ENCODE results near the gene GPR3. TPM values are rescaled to one million over a fixed set of nuclear protein-coding genes. Genes with fewer than 3 reads are reported as not detected.
A peak's percentile ranks its signal among the peaks of the same experiment; 100 is the strongest.
"Not testable (repeated sequence)": the region's sequence is repeated elsewhere in the genome, so short reads cannot be mapped to it uniquely, and the experiment has no call there.

Gene GPR3
- total and polyA plus RNA-seq, 9 donors, result 0.18 to 1.1 (median 0.84) TPM

DNA sequence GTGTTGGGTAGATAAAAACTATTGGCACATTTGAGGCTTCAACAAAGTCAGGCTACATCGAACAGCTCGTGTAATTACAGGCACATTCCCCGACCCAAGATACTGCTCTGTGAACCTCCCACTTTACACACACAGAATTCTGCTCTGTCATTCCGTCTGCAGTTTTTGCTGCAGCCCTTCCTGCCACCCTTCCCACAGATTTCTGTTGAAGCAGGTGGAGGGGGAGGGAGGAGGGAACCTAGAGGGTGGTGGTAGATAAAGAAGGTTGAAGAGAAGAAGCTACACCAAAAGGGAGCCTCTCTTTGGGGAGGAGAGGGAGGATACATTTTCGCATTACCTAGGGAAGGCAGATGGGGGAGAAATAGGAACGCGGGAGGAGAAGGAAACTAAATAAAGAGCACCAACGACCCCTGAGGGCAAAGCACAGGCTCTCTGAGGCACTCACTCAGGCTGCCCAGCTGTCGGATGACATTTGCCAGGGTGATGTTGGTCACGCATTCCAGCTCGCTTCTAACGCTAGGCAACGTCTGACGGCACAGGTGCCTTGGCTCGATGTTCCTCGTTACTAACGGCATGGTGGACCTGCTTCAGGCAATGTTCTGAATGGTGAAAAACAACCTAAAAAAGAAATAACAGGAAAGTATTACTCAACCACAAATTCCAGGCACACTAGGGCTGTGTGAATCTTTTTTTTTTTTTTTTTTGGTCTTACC lies 36.0 kb downstream of the GPR3 start:
- Histone ChIP-seq H3K36me3 (ENCODE audit: control insufficient read depth, insufficient read depth, low read length) (peaks cover 21% of the 10 kb centered on the region), H3K4me3 (ENCODE audit: low read length) (no peak overlapping the region), H3K27me3 (ENCODE audit: control insufficient read depth, insufficient read depth, low read length) (no peaks in the 10 kb centered on the region), H3K4me1 (ENCODE audit: control insufficient read depth, insufficient read depth, low read length) (peaks cover 62% of the 10 kb centered on the region), H3K9me3 (replicated peaks; ENCODE audit: control insufficient read depth, low read depth, low read length) (no peaks in the 10 kb centered on the region), H3K27ac (ENCODE audit: low read length) (peak overlapping the region; percentile 93)
- WGBS (ENCODE audit: insufficient coverage), result 6% methylated on average over 3 of the region's 17 CpGs
- peak; percentile 76 for DNase-seq

DNA sequence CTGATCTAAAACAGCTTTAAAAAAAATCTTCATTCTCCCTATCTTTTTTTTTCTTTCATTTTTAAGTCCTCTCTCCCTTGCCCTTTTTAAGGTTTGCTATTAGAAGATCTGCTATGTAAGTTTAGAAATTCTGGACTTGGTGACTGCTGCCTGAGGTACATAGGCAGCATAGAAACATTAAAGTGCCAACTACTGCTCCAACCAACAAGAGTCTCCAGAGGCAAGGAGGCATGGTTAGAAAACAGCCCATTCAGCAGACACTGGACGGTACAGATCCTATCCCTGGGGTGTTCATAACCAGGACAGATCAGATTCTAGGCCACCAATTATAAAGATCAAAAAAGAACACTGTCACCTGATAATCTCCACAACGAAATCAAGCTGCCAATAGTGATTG lies 36.6 kb downstream of the GPR3 start:
- no peaks in the 10 kb centered on the region for H3K27me3 ChIP-seq (ENCODE audit: control insufficient read depth, insufficient read depth, low read length)
- H3K9me3 ChIP-seq (replicated peaks; ENCODE audit: control insufficient read depth, low read depth, low read length), result no peaks in the 10 kb centered on the region
- peaks cover 21% of the 10 kb centered on the region for H3K36me3 ChIP-seq (ENCODE audit: control insufficient read depth, insufficient read depth, low read length)
- H3K27ac ChIP-seq (ENCODE audit: low read length), result peak overlapping the region; percentile 93
- peaks cover 60% of the 10 kb centered on the region for H3K4me1 ChIP-seq (ENCODE audit: control insufficient read depth, insufficient read depth, low read length)
- no peak overlapping the region for H3K4me3 ChIP-seq (ENCODE audit: low read length)
- no CpG with 5 or more reads among the region's 2 CpGs for WGBS (ENCODE audit: insufficient coverage)
- no peak for DNase-seq

DNA sequence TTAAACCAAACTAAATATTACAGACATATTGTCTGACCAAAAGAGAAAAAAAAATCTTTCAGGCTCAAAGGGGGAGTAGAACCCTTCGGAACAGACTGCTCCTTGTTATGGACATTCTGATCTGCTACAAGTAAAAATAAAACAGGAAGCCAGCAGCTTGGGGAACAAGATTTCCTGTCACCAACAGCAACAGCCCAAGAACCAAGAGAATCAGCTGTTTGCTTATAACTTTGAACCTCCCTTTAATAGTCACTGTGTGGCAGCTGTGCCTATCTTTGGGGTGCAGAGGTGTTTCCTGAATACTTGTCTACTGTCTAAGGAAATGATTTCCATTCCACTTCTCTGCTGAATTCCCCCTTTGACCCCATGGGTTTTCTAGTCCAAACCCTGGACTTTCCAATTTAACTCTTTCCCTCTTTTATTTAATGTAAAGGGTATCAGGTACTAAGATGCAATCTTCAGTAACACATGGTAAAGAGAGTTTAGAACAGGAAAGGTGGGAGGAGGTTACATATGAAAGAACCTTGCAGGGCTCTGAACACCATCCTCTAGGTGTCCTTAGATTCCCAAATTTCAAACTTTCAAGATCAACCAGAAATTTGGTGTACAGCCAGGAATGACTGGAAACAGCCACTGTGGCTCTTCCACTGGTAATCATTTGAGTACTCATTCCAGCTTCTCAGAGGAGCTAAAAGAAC lies 38.6 kb downstream of the GPR3 start:
- Histone ChIP-seq H3K4me3 (ENCODE audit: low read length) (no peak overlapping the region), H3K27ac (ENCODE audit: low read length) (peak overlapping the region; percentile 77), H3K36me3 (ENCODE audit: control insufficient read depth, insufficient read depth, low read length) (peaks cover 10% of the 10 kb centered on the region), H3K27me3 (ENCODE audit: control insufficient read depth, insufficient read depth, low read length) (no peaks in the 10 kb centered on the region), H3K4me1 (ENCODE audit: control insufficient read depth, insufficient read depth, low read length) (peaks cover 71% of the 10 kb centered on the region), H3K9me3 (replicated peaks; ENCODE audit: control insufficient read depth, low read depth, low read length) (no peaks in the 10 kb centered on the region)
- DNase-seq, result peak; percentile 82
- WGBS (ENCODE audit: insufficient coverage), result no CpG with 5 or more reads among the region's 1 CpG

DNA sequence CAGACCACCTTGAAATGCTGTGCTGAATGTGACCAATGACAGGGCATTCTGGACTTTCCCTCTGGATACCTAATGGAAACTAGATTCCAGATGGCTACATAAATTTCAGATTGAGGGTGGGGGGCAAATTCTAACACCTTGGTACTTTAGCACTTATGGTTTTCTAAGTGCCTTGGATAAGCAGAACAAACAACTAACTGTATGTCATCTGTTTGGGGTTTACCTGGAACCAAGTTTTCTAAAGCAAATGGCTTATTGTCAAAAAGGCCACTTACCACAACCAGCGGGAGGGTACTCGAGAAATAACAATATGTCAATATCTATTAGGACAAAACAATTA lies 39.1 kb downstream of the GPR3 start:
- H3K4me1 ChIP-seq (ENCODE audit: control insufficient read depth, insufficient read depth, low read length), result peaks cover 71% of the 10 kb centered on the region
- H3K27ac ChIP-seq (ENCODE audit: low read length), result peak overlapping the region; percentile 77
- H3K9me3 ChIP-seq (replicated peaks; ENCODE audit: control insufficient read depth, low read depth, low read length), result no peaks in the 10 kb centered on the region
- no peaks in the 10 kb centered on the region for H3K27me3 ChIP-seq (ENCODE audit: control insufficient read depth, insufficient read depth, low read length)
- WGBS (ENCODE audit: insufficient coverage), result no CpG with 5 or more reads among the region's 2 CpGs
- DNase-seq, result no peak
- H3K36me3 ChIP-seq (ENCODE audit: control insufficient read depth, insufficient read depth, low read length), result peaks cover 10% of the 10 kb centered on the region
- no peak overlapping the region for H3K4me3 ChIP-seq (ENCODE audit: low read length)

DNA sequence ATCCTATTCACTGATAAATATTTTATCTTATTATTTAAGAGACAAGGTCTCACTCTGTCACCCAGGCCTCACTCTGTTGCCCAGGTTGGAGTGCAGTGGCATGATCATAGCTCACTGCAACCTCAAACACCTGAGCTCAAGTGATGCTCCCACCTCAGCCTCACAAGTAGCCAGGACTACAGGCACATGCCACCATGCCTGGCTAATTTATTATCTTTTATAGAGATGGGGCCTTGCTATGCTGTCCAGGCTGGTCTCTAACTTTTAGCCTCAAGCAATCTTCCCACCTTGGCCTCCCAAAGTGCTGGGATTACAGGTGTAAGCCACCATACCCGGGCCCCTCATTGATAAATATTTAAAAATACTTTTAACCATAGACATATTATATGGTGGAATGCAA lies 40.3 kb downstream of the GPR3 start:
- peaks cover 63% of the 10 kb centered on the region for H3K4me1 ChIP-seq (ENCODE audit: control insufficient read depth, insufficient read depth, low read length)
- H3K36me3 ChIP-seq (ENCODE audit: control insufficient read depth, insufficient read depth, low read length); H3K27me3 ChIP-seq (ENCODE audit: control insufficient read depth, insufficient read depth, low read length); DNase-seq; H3K9me3 ChIP-seq (replicated peaks; ENCODE audit: control insufficient read depth, low read depth, low read length); H3K27ac ChIP-seq (ENCODE audit: low read length); H3K4me3 ChIP-seq (ENCODE audit: low read length): not testable (repeated sequence)
- no CpG with 5 or more reads among the region's 1 CpG for WGBS (ENCODE audit: insufficient coverage)

DNA sequence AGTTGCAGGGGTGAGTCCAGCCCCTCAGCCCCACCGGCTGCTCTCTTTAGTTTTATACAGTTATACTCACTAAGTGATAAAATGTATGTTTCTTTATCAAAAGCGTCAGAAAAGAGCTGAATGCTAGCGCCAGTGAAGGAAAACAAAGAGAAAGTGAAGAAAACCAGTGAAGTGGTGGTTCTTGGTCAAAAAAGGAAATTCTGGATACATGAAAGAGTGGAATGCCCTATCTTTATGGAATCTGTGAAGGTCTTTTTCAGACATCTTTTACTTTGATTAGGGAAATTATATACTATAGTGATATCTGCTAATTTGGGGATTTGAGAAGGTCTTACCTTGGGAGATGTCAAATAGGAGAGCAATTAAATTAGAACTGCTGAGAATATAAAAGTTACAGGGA lies 41.3 kb downstream of the GPR3 start:
- WGBS (ENCODE audit: insufficient coverage), result 90% methylated on average over 2 of the region's 3 CpGs
- Histone ChIP-seq H3K27me3 (ENCODE audit: control insufficient read depth, insufficient read depth, low read length) (no peaks in the 10 kb centered on the region), H3K36me3 (ENCODE audit: control insufficient read depth, insufficient read depth, low read length) (no peaks in the 10 kb centered on the region), H3K9me3 (replicated peaks; ENCODE audit: control insufficient read depth, low read depth, low read length) (no peaks in the 10 kb centered on the region), H3K27ac (ENCODE audit: low read length) (no peak overlapping the region), H3K4me3 (ENCODE audit: low read length) (no peak overlapping the region), H3K4me1 (ENCODE audit: control insufficient read depth, insufficient read depth, low read length) (peaks cover 63% of the 10 kb centered on the region)
- no peak for DNase-seq

DNA sequence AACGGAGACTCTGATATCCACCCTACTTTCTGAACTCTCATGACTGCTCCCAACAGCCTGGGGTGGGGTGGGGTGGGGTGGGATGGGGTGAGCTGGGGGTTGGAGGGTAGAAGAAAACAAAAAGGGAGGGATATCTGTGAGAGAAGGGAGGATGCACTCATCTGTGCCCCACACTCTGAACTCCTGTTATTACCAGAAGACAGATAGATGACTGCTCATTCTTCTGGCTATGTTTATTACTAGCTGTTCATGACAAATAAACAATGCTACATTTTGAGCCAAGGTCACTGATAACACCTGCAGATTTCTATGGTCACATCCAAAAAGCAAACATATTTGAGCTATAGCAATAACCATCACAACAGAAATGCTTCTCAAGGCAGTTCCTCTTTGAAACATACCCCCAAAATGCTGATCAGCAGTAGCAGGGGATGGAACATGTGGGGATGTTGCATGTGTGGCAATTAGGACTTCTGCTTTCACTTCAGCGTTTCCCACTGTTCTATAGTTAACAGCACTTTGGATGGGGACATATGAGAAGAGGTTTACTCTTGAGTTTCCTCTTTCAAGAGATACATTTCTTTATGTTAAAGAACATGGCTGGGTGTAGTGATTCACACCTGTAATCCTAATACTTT lies 43.3 kb downstream of the GPR3 start:
- H3K4me3 ChIP-seq (ENCODE audit: low read length), result no peak overlapping the region
- H3K36me3 ChIP-seq (ENCODE audit: control insufficient read depth, insufficient read depth, low read length), result peaks cover 5% of the 10 kb centered on the region
- DNase-seq, result peak; percentile 82
- H3K4me1 ChIP-seq (ENCODE audit: control insufficient read depth, insufficient read depth, low read length), result peaks cover 54% of the 10 kb centered on the region
- H3K9me3 ChIP-seq (replicated peaks; ENCODE audit: control insufficient read depth, low read depth, low read length), result no peaks in the 10 kb centered on the region
- no peaks in the 10 kb centered on the region for H3K27me3 ChIP-seq (ENCODE audit: control insufficient read depth, insufficient read depth, low read length)
- peak overlapping the region; percentile 60 for H3K27ac ChIP-seq (ENCODE audit: low read length)
- WGBS (ENCODE audit: insufficient coverage), result no CpG with 5 or more reads among the region's 2 CpGs

DNA sequence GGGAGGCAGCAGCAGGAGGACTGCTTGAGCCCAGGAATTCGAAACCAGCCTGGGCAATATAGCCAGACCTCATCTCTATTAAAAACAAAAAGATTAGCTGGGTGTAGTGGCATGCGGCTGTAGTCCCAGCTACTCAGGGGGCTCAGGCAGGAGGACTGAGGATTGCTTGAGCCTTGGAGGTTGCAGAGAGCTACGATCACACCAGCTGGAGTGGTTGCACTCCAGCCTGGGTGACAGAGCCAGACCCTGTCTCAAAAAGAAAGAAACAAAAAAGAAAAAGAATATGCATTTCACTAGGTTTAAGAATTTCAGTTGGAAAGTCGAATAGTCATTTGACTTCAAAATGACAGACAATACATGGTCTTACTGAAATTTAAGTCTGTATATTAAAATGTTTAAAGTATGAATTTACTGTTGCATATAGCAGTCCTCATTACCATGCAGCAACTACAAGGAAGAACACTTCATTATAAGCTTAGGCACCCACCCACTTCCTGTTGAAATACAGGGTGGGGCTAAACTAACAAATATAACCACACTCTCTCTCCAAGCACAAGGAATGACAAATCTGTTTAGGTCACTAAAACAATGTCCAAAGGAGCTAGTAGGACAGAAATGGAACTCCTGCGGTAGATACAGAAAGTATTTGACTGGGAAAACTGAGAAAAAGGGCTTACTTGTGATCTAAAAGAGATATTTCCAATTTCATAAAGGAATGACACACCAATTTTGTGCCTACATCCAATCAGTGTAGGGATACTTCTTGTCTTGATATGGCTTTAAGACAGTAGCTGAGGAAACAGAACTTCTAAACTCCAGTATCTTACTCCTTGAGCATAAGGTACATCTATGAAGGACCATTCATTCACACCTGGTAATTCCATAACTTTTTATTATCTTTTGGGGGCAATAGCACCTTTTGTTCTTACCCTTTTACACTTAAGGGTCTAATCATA lies 44.1 kb downstream of the GPR3 start:
- no peak overlapping the region for H3K4me3 ChIP-seq (ENCODE audit: low read length)
- 40% methylated on average over 2 of the region's 5 CpGs for WGBS (ENCODE audit: insufficient coverage)

DNA sequence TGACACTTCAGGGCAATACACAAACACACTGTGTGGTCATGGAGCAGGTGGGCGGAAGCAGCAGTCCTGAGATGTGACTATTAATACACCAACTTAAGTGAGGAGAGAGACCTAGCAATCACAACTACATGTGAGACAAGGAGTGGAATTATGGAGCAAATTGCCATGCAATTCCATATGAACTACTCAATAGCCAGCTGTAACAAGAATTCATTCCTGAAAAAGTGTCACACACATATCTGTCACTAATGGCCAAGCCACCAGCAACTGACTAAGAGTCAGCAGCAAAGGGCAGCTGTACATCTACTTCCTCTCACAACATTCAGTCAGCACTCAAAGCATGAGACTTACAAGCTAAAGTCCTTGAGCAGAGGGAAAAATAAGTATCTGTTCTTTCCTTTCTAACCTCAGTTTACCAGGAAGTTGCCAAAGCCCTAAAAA lies 46.2 kb downstream of the GPR3 start:
- Histone ChIP-seq H3K36me3 (ENCODE audit: control insufficient read depth, insufficient read depth, low read length) (peaks cover 7% of the 10 kb centered on the region), H3K4me1 (ENCODE audit: control insufficient read depth, insufficient read depth, low read length) (peaks cover 36% of the 10 kb centered on the region), H3K27me3 (ENCODE audit: control insufficient read depth, insufficient read depth, low read length) (no peaks in the 10 kb centered on the region), H3K9me3 (replicated peaks; ENCODE audit: control insufficient read depth, low read depth, low read length) (no peaks in the 10 kb centered on the region), H3K27ac (ENCODE audit: low read length) (peak overlapping the region; percentile 73), H3K4me3 (ENCODE audit: low read length) (no peak overlapping the region)
- WGBS (ENCODE audit: insufficient coverage), result no CpG with 5 or more reads among the region's 1 CpG
- peak; percentile 58 for DNase-seq

More for the DNA sequence above, 44.1 kb downstream of the GPR3 start:
- peaks cover 47% of the 10 kb centered on the region for H3K4me1 ChIP-seq (ENCODE audit: control insufficient read depth, insufficient read depth, low read length)
- peaks cover 7% of the 10 kb centered on the region for H3K36me3 ChIP-seq (ENCODE audit: control insufficient read depth, insufficient read depth, low read length)
- DNase-seq, result peak; percentile 80
- peak overlapping the region; percentile 87 for H3K27ac ChIP-seq (ENCODE audit: low read length)
- H3K9me3 ChIP-seq (replicated peaks; ENCODE audit: control insufficient read depth, low read depth, low read length), result no peaks in the 10 kb centered on the region
- no peaks in the 10 kb centered on the region for H3K27me3 ChIP-seq (ENCODE audit: control insufficient read depth, insufficient read depth, low read length)
